Coronary artery (tissue), 2 donors: ENCODE data around the gene KDM4E.

Experiments used
- DNase-seq: peaks from one replicate; pipeline ENCODE4 v3.0.0-alpha.2; 2017; ENCODE audit warnings: low spot score
- H3K27ac ChIP-seq, 2 donors: fragments of 200-600 bp; sonication (generic); one replicate each; pipeline ENCODE4 v1.5.1; 2016 to 2019
- H3K4me3 ChIP-seq: fragments of 200-600 bp; sonication (generic); 2 replicates; pipeline ENCODE4 v1.5.1; 2016; ENCODE audit warnings: mild to moderate bottlenecking, moderate library complexity
- CTCF ChIP-seq: fragments of 200-600 bp; sonication (generic); IDR thresholded peaks from one replicate; pipeline ENCODE4 v1.5.1; 2019; ENCODE audit warnings: antibody characterized with exemption

The KDM4E gene

GRCh38 chr11:95066716-95067038, 41.6 kb downstream of the KDM4E start, which contains the start of gene SRSF8:
Gene SRSF8, plus strand, starts transcription at chr11:95066919. Its CDS starts 308 bp downstream, at chr11:95067227.
- H3K4me3 ChIP-seq, result peak within 1 kb of the TSS; percentile 84
- DNase-seq, result no peak
- H3K27ac ChIP-seq, result peak within 1 kb of the TSS; percentile 95 to 99
- no peak for TF ChIP-seq CTCF

- TF ChIP-seq CTCF, result peak; percentile 24
- Histone ChIP-seq H3K4me3 (peak overlapping the region; percentile 84), H3K27ac (peak overlapping the region; percentile 95 to 99)
- peak; percentile 93 for DNase-seq
Observed at GRCh38 chr11:95067039-95067840, 42.2 kb downstream of the KDM4E start.

GRCh38 chr11:95067841-95068219, 42.8 kb downstream of the KDM4E start:
- Histone ChIP-seq H3K4me3 (peak overlapping the region; percentile 84), H3K27ac (peak overlapping the region; percentile 95 to 99)
- no peak for DNase-seq
- no peak for TF ChIP-seq CTCF

GRCh38 chr11:95068549-95068948, 43.5 kb downstream of the KDM4E start:
- TF ChIP-seq CTCF, result no peak
- peak; percentile 89 for DNase-seq

GRCh38 chr11:95070471-95070870, 45.4 kb downstream of the KDM4E start:
- no peak for DNase-seq
- TF ChIP-seq CTCF, result no peak
- Histone ChIP-seq H3K27ac (no peak overlapping the region), H3K4me3 (no peak overlapping the region)

More at GRCh38 chr11:95068549-95068948, 43.5 kb downstream of the KDM4E start:
- Histone ChIP-seq H3K4me3 (peak overlapping the region; percentile 84), H3K27ac (peak overlapping the region; percentile 95 to 99)

GRCh38 chr11:95072948-95073347, 47.9 kb downstream of the KDM4E start:
- Histone ChIP-seq H3K27ac (no peak overlapping the region), H3K4me3 (no peak overlapping the region)
- no peak for DNase-seq
- no peak for TF ChIP-seq CTCF
